GM12875 (cell line): ENCODE data around the gene DEPDC7.
"Not testable (repeated sequence)": the region's sequence is repeated elsewhere in the genome, so short reads cannot be mapped to it uniquely, and the experiment has no call there.

Source experiments
- H3K4me3 ChIP-seq: one replicate; pipeline ENCODE4 v1.5.1; 2011; ENCODE audit warnings: low read depth, low read length, control low read depth
- CTCF ChIP-seq: IDR thresholded peaks from 2 replicates; pipeline ENCODE4 v1.5.1; 2011; ENCODE audit warnings: low read depth, mild to moderate bottlenecking, control low read depth, inconsistent platforms, low read length, moderate library complexity, borderline replicate concordance; ENCODE audit not compliant: insufficient read depth

The DEPDC7 gene

GRCh38 chr11:33021501-33021900 lies 5.8 kb downstream of the DEPDC7 start:
- no peak overlapping the region for H3K4me3 ChIP-seq
- no peak for TF ChIP-seq CTCF

- H3K4me3 ChIP-seq = no peak overlapping the region
- TF ChIP-seq CTCF = no peak
Observed at GRCh38 chr11:33021937-33022336, 6.3 kb downstream of the DEPDC7 start.

GRCh38 chr11:33025339-33025722 lies 9.7 kb downstream of the DEPDC7 start:
- no peak overlapping the region for H3K4me3 ChIP-seq
- TF ChIP-seq CTCF = no peak

GRCh38 chr11:33027233-33027632 lies 11.6 kb downstream of the DEPDC7 start:
- TF ChIP-seq CTCF = no peak

GRCh38 chr11:33027846-33028536 lies 12.3 kb downstream of the DEPDC7 start:
- no peak for TF ChIP-seq CTCF
- no peak overlapping the region for H3K4me3 ChIP-seq

More at GRCh38 chr11:33027233-33027632, 11.6 kb downstream of the DEPDC7 start:
- H3K4me3 ChIP-seq = no peak overlapping the region

- no peak overlapping the region for H3K4me3 ChIP-seq
- TF ChIP-seq CTCF = no peak
Observed at GRCh38 chr11:33028537-33028914, 12.8 kb downstream of the DEPDC7 start.

GRCh38 chr11:33029218-33029617 lies 13.5 kb downstream of the DEPDC7 start:
- H3K4me3 ChIP-seq = not testable (repeated sequence)

GRCh38 chr11:33033493-33033892 lies 17.8 kb downstream of the DEPDC7 start:
- H3K4me3 ChIP-seq = no peak overlapping the region
- no peak for TF ChIP-seq CTCF
